ENCODE results near the gene RGS6. TPM values are rescaled to one million over a fixed set of nuclear protein-coding genes. Genes with fewer than 3 reads are reported as not detected.

Gene RGS6
- total RNA-seq, 2 experiments from 2014 or later: not detected

DNA sequence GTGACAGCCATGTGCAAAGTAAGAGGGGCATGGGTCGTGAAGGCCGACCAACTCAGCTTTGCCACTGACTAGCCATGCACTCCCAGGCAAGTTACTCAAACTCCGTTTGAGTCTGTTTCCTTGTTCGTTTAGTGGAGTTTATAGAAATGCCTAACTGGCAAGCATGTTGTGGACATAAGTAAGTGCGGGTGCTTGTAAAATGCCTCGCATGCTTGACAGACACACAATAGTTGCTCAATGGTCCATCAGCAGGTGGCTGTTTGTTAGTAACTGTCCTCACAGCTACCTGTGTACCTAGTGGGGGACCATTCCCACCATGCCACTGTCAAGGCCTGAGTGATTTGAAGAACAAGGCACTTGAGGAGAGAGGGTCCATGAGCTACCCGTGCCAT is 623.4 kb downstream of the RGS6 start:
- H3K79me2 ChIP-seq (ENCODE audit: insufficient read depth, low read depth, low read length): no peaks in the 10 kb centered on the region
- intact Hi-C loops (cut with micrococcal nuclease; ENCODE audit: unreplicated experiment): no loop called here
- no peak overlapping the region for H3K4me2 ChIP-seq (ENCODE audit: low read length)
- no TSS peak for BruUV-seq (replicated peaks)
- no peaks in the 10 kb centered on the region for H3K9me2 ChIP-seq (ENCODE audit: insufficient read depth, low read length)
- no peak overlapping the region for H2AFZ ChIP-seq (ENCODE audit: low read length)
- TF ChIP-seq, protein P1, sequence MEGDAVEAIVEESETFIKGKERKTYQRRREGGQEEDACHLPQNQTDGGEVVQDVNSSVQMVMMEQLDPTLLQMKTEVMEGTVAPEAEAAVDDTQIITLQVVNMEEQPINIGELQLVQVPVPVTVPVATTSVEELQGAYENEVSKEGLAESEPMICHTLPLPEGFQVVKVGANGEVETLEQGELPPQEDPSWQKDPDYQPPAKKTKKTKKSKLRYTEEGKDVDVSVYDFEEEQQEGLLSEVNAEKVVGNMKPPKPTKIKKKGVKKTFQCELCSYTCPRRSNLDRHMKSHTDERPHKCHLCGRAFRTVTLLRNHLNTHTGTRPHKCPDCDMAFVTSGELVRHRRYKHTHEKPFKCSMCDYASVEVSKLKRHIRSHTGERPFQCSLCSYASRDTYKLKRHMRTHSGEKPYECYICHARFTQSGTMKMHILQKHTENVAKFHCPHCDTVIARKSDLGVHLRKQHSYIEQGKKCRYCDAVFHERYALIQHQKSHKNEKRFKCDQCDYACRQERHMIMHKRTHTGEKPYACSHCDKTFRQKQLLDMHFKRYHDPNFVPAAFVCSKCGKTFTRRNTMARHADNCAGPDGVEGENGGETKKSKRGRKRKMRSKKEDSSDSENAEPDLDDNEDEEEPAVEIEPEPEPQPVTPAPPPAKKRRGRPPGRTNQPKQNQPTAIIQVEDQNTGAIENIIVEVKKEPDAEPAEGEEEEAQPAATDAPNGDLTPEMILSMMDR (conservative IDR thresholded peaks at IDR 0.05; ENCODE audit: low read length): no peak
- no peak for TF ChIP-seq EZH2phosphoT487 (IDR thresholded peaks at IDR 0.05; ENCODE audit: borderline replicate concordance, low read depth, low read length)
- no peaks in the 10 kb centered on the region for H3K36me3 ChIP-seq (ENCODE audit: insufficient read depth, low read length)
- no peak for DNase-seq (ENCODE audit: low spot score)
- H3K9me3 ChIP-seq (ENCODE audit: low read length): no peaks in the 10 kb centered on the region
- H4K20me1 ChIP-seq (ENCODE audit: insufficient read depth, low read length): no peaks in the 10 kb centered on the region
- CTCF ChIA-PET (ENCODE audit: unreplicated experiment): no interaction called here
- POLR2A ChIA-PET: no interaction called here
- H3K4me1 ChIP-seq (ENCODE audit: insufficient read depth, low read length, poor library complexity, severe bottlenecking): no peaks in the 10 kb centered on the region
- H3K4me3 ChIP-seq (ENCODE audit: low read depth, low read length, poor library complexity, severe bottlenecking): no peak overlapping the region
- H3K27ac ChIP-seq (ENCODE audit: low read depth, low read length, poor library complexity, severe bottlenecking): no peak overlapping the region

DNA sequence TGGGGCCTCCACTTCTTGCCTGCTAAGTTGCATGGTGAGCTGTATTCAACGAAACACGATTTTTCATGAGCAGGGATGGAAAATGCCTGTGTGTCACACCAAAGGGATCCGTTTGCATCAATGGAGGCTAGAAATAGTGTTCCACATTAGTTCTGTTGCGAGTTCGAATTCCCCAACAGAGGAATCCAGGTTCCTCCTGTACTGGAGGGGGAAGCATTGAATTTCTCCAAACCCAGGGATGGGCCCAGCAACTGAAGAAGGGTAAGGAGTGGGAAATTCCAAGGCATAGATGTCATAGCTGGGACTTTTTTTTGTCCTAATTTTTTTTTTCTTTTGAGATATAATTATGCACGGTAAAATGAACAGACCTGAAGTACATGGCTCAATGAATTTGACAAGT is 625.4 kb downstream of the RGS6 start:
- H3K27ac ChIP-seq (ENCODE audit: low read depth, low read length, poor library complexity, severe bottlenecking): no peak overlapping the region
- no peaks in the 10 kb centered on the region for H3K9me2 ChIP-seq (ENCODE audit: insufficient read depth, low read length)
- CTCF ChIA-PET (ENCODE audit: unreplicated experiment): no interaction called here
- no peak overlapping the region for H2AFZ ChIP-seq (ENCODE audit: low read length)
- no peaks in the 10 kb centered on the region for H3K4me1 ChIP-seq (ENCODE audit: insufficient read depth, low read length, poor library complexity, severe bottlenecking)
- H3K79me2 ChIP-seq (ENCODE audit: insufficient read depth, low read depth, low read length): no peaks in the 10 kb centered on the region
- intact Hi-C loops (cut with micrococcal nuclease; ENCODE audit: unreplicated experiment): no loop called here
- no peaks in the 10 kb centered on the region for H3K9me3 ChIP-seq (ENCODE audit: low read length)
- H4K20me1 ChIP-seq (ENCODE audit: insufficient read depth, low read length): no peaks in the 10 kb centered on the region
- no peaks in the 10 kb centered on the region for H3K36me3 ChIP-seq (ENCODE audit: insufficient read depth, low read length)
- H3K4me3 ChIP-seq (ENCODE audit: low read depth, low read length, poor library complexity, severe bottlenecking): no peak overlapping the region
- no TSS peak for BruUV-seq (replicated peaks)
- POLR2A ChIA-PET: no interaction called here
- no peak for DNase-seq (ENCODE audit: low spot score)
- TF ChIP-seq EZH2phosphoT487 (IDR thresholded peaks at IDR 0.05; ENCODE audit: borderline replicate concordance, low read depth, low read length): no peak
- TF ChIP-seq, protein P1 (conservative IDR thresholded peaks at IDR 0.05; ENCODE audit: low read length): no peak
- no peak overlapping the region for H3K4me2 ChIP-seq (ENCODE audit: low read length)

DNA sequence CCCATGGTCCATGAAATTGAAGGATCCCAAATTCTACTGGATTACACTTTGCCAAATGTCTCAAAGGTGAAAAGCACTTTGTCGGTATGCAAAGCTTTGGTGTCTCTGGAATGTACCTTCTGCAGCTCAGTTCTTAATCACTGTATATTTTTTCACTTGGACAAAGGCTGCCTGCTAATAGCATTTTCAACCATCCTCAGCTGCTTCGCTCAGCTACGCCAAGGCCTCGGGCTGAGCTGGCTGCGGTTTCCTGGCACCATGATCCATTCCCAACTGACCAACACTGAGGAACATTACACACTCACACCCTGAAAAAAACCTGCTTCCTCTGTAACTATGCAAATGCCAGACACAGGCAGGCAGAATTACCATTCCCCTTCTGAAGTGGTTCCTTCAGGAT is 626.5 kb downstream of the RGS6 start:
- ChIA-PET POLR2A (interaction anchor here (0.5 kb wide), 1 partner anchor 43 kb away, joined by 3 read pairs; no protein-coding TSS in a partner anchor), CTCF (ENCODE audit: unreplicated experiment) (interaction anchor here (0.9 kb wide), 1 partner anchor 15 kb away, joined by 3 read pairs; no protein-coding TSS in a partner anchor)
- TF ChIP-seq EZH2phosphoT487 (IDR thresholded peaks at IDR 0.05; ENCODE audit: borderline replicate concordance, low read depth, low read length): no peak
- TF ChIP-seq, protein P1 (conservative IDR thresholded peaks at IDR 0.05; ENCODE audit: low read length): no peak

More for the DNA sequence above, 626.5 kb downstream of the RGS6 start:
- H3K9me3 ChIP-seq (ENCODE audit: low read length): no peaks in the 10 kb centered on the region
- H3K4me3 ChIP-seq (ENCODE audit: low read depth, low read length, poor library complexity, severe bottlenecking): no peak overlapping the region
- no peaks in the 10 kb centered on the region for H3K36me3 ChIP-seq (ENCODE audit: insufficient read depth, low read length)
- H4K20me1 ChIP-seq (ENCODE audit: insufficient read depth, low read length): no peaks in the 10 kb centered on the region
- no peak overlapping the region for H2AFZ ChIP-seq (ENCODE audit: low read length)
- H3K9me2 ChIP-seq (ENCODE audit: insufficient read depth, low read length): no peaks in the 10 kb centered on the region
- H3K4me2 ChIP-seq (ENCODE audit: low read length): no peak overlapping the region
- no peaks in the 10 kb centered on the region for H3K4me1 ChIP-seq (ENCODE audit: insufficient read depth, low read length, poor library complexity, severe bottlenecking)
- no peaks in the 10 kb centered on the region for H3K79me2 ChIP-seq (ENCODE audit: insufficient read depth, low read depth, low read length)
- no peak for DNase-seq (ENCODE audit: low spot score)
- BruUV-seq (replicated peaks): no TSS peak
- intact Hi-C loops (cut with micrococcal nuclease; ENCODE audit: unreplicated experiment): no loop called here
- H3K27ac ChIP-seq (ENCODE audit: low read depth, low read length, poor library complexity, severe bottlenecking): no peak overlapping the region

All from OCI-LY7 (cell line).